ENCODE results near the gene PAK2. TPM values are rescaled to one million over a fixed set of nuclear protein-coding genes. Genes with fewer than 3 reads are reported as not detected.

PAK2 gene
- total RNA-seq, 1 donor from 2014 or later: 36.9 TPM

- Histone ChIP-seq H3K36me3 (ENCODE audit: control insufficient read depth, insufficient read depth, low read length) (no peaks in the 10 kb centered on the region), H3K4me3 (ENCODE audit: low read depth, low read length) (no peak overlapping the region), H3K27me3 (ENCODE audit: control insufficient read depth, insufficient read depth, low read length) (no peaks in the 10 kb centered on the region)
- TF ChIP-seq CTCF (IDR thresholded peaks at IDR 0.05; ENCODE audit: insufficient read depth, low read length, severe bottlenecking): no peak
- no peak for FAIRE-seq
- DNase-seq (ENCODE audit: low read depth): peak; percentile 46
Observed at GRCh38 chr3:196757876-196758739, 18.5 kb downstream of the PAK2 start.

DNA sequence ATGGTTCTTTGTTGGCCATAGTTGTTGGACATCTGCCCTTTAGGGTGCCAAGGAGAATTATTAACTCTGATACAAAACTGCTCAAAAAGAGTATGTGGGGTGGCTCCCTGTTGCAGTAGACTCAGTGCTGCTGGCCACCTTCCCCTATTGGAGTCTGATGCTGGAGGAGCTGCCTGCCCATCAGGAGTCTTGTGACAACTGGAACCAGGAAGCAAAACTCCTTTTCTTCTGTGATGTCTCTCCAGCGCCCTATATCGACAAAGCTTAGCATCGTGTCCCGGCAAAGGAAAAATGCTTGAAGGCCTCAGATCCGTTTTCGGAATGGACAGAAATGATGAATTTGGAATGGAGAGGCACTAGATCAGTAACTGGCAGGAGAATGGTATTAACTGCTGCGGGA is 23.5 kb downstream of the PAK2 start:
- DNase-seq (ENCODE audit: low read depth) (no peak), FAIRE-seq (no peak)
- Histone ChIP-seq H3K36me3 (ENCODE audit: control insufficient read depth, insufficient read depth, low read length) (no peaks in the 10 kb centered on the region), H3K27me3 (ENCODE audit: control insufficient read depth, insufficient read depth, low read length) (no peaks in the 10 kb centered on the region), H3K4me3 (ENCODE audit: low read depth, low read length) (no peak overlapping the region)
- TF ChIP-seq CTCF (IDR thresholded peaks at IDR 0.05; ENCODE audit: insufficient read depth, low read length, severe bottlenecking): no peak

DNA sequence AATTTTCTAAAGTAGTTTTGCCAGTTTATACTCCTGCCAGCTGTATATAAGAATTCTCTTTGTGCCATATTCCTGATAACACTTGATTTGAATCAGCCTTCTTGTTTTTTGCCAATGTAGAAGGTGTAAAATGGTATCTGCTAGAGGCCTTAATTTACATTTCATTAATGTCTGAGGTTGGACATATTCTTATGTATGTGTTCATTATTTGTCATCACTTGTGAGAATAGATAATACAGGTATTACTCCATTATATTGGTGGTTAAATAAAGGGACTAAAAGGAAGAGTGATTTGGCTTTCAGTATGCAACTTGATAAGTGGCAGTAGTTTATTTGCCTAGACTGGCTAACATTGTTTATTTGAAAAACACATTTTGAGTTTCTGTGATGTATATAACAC is 25.8 kb downstream of the PAK2 start:
- no peak for DNase-seq (ENCODE audit: low read depth)
- no peak for TF ChIP-seq CTCF (IDR thresholded peaks at IDR 0.05; ENCODE audit: insufficient read depth, low read length, severe bottlenecking)
- Histone ChIP-seq H3K27me3 (ENCODE audit: control insufficient read depth, insufficient read depth, low read length) (no peaks in the 10 kb centered on the region), H3K36me3 (ENCODE audit: control insufficient read depth, insufficient read depth, low read length) (no peaks in the 10 kb centered on the region), H3K4me3 (ENCODE audit: low read depth, low read length) (no peak overlapping the region)
- FAIRE-seq: no peak

GRCh38 chr3:196771067-196771466 is 31.4 kb downstream of the PAK2 start:
- no peak for TF ChIP-seq CTCF (IDR thresholded peaks at IDR 0.05; ENCODE audit: insufficient read depth, low read length, severe bottlenecking)
- DNase-seq (ENCODE audit: low read depth) (no peak), FAIRE-seq (no peak)
- Histone ChIP-seq H3K36me3 (ENCODE audit: control insufficient read depth, insufficient read depth, low read length) (no peaks in the 10 kb centered on the region), H3K27me3 (ENCODE audit: control insufficient read depth, insufficient read depth, low read length) (no peaks in the 10 kb centered on the region), H3K4me3 (ENCODE audit: low read depth, low read length) (no peak overlapping the region)

DNA sequence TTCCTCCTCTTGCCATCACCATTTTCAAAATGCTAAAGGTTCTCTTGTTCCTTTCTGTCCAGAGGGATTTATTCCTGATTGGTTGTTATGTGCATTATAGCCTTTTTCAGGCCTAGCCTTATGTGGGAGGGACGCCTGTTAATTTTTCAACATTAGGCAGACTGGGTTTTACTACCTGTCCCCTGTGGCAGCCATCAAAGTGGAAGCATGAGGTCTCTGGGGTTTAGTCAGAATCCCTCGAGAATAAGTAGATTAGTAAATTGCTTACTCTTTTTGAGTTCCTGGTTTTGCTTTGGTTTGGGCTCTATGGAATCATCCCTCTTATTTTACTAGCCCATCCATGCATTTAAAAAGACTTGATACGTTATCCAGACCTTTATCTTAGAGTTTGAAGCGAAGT is 32.4 kb downstream of the PAK2 start:
- no peak for TF ChIP-seq CTCF (IDR thresholded peaks at IDR 0.05; ENCODE audit: insufficient read depth, low read length, severe bottlenecking)
- DNase-seq (ENCODE audit: low read depth) (no peak), FAIRE-seq (no peak)
- Histone ChIP-seq H3K27me3 (ENCODE audit: control insufficient read depth, insufficient read depth, low read length) (no peaks in the 10 kb centered on the region), H3K36me3 (ENCODE audit: control insufficient read depth, insufficient read depth, low read length) (no peaks in the 10 kb centered on the region), H3K4me3 (ENCODE audit: low read depth, low read length) (no peak overlapping the region)

DNA sequence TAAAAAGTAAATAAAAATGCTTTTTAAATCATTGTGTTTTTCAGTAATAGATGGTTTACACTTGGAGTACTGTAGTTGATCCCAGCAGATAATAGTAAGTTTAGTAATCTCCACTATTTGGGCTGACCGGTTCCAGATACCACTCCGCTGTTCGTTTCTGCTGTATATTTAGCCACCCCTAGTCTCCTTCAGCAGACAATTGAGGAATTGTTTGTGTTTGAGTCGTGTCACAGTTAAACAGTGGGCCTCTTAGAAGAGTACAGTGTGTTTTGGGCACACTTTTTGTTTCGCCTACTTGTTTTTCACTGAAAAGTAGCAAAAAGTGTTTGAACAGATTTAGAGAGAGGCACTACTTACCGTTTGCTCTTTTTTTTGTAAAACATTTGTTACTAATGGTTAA is 33.2 kb downstream of the PAK2 start:
- no peak for FAIRE-seq
- no peak overlapping the region for H3K4me3 ChIP-seq (ENCODE audit: low read depth, low read length)

More for the DNA sequence above, 33.2 kb downstream of the PAK2 start:
- TF ChIP-seq CTCF (IDR thresholded peaks at IDR 0.05; ENCODE audit: insufficient read depth, low read length, severe bottlenecking): no peak
- DNase-seq (ENCODE audit: low read depth): no peak
- Histone ChIP-seq H3K36me3 (ENCODE audit: control insufficient read depth, insufficient read depth, low read length) (no peaks in the 10 kb centered on the region), H3K27me3 (ENCODE audit: control insufficient read depth, insufficient read depth, low read length) (no peaks in the 10 kb centered on the region)

Measured in bronchial epithelial cell (primary cell).